Suppressor macrophage treated with lipopolysaccharide for 1 hour (primary cell): ENCODE data around the gene EPHA5.
A peak's percentile ranks its signal among the peaks of the same experiment; 100 is the strongest.

Experiments
- DNase-seq, 3 donors: peaks; one replicate each; pipeline ENCODE4 v3.0.0-alpha.2; 2020 to 2022

EPHA5 gene

GRCh38 chr4:65670331-65671031 lies at the start of gene EPHA5:
Gene EPHA5, minus strand, starts transcription at chr4:65670489. Its CDS starts 747 bp downstream, at chr4:65669742.
- peak; percentile 4 to 20 (median 10) for DNase-seq

GRCh38 chr4:65719635-65720034 lies 49.3 kb upstream of the EPHA5 start:
- DNase-seq, result no peak

- DNase-seq, result no peak
Observed at GRCh38 chr4:65698631-65699030, 28.3 kb upstream of the EPHA5 start.

GRCh38 chr4:65696436-65696835 lies 26.1 kb upstream of the EPHA5 start:
- DNase-seq, result no peak

- no peak for DNase-seq
Observed at GRCh38 chr4:65671372-65671771, 1.1 kb upstream of the EPHA5 start.

GRCh38 chr4:65670020-65670330 lies 314 bp downstream of the EPHA5 start:
- DNase-seq, result no peak

- DNase-seq, result peak in 1 of 3 donors; percentile 1
Observed at GRCh38 chr4:65669111-65670019, 924 bp downstream of the EPHA5 start.

- DNase-seq, result no peak
Observed at GRCh38 chr4:65668201-65669089, 1.8 kb downstream of the EPHA5 start.

- no peak for DNase-seq
Observed at GRCh38 chr4:65667506-65668041, 2.7 kb downstream of the EPHA5 start.

GRCh38 chr4:65665771-65666523 lies 4.3 kb downstream of the EPHA5 start:
- DNase-seq, result no peak

GRCh38 chr4:65661471-65661870 lies 8.8 kb downstream of the EPHA5 start:
- no peak for DNase-seq

- no peak for DNase-seq
Observed at GRCh38 chr4:65658117-65658516, 12.2 kb downstream of the EPHA5 start.

- DNase-seq, result no peak
Observed at GRCh38 chr4:65656008-65656407, 14.3 kb downstream of the EPHA5 start.

GRCh38 chr4:65654976-65655375 lies 15.3 kb downstream of the EPHA5 start:
- DNase-seq, result no peak

- no peak for DNase-seq
Observed at GRCh38 chr4:65653740-65654361, 16.4 kb downstream of the EPHA5 start.

- DNase-seq, result no peak
Observed at GRCh38 chr4:65651751-65652150, 18.5 kb downstream of the EPHA5 start.

GRCh38 chr4:65651031-65651430 lies 19.3 kb downstream of the EPHA5 start:
- no peak for DNase-seq

- no peak for DNase-seq
Observed at GRCh38 chr4:65646136-65646535, 24.2 kb downstream of the EPHA5 start.

GRCh38 chr4:65645185-65645584 lies 25.1 kb downstream of the EPHA5 start:
- DNase-seq, result no peak

- DNase-seq, result no peak
Observed at GRCh38 chr4:65635051-65635821, 35.1 kb downstream of the EPHA5 start.

- DNase-seq, result no peak
Observed at GRCh38 chr4:65624651-65625050, 45.6 kb downstream of the EPHA5 start.
